ENCODE results near the gene FBXO27.

The FBXO27 gene

GRCh38 chr19:39030854-39031367 lies 1.4 kb downstream of the FBXO27 start:
- Histone ChIP-seq H3K4ac (ENCODE audit: low read depth, low read length) (no peak overlapping the region), H3K23ac (ENCODE audit: low read length) (no peak overlapping the region), H3K9ac (ENCODE audit: low read length) (no peak overlapping the region), H4K12ac (ENCODE audit: low read depth, low read length) (no peak overlapping the region), H2AK5ac (ENCODE audit: low read length) (no peak overlapping the region), H3K27me3 (ENCODE audit: insufficient read depth, low read length) (no peaks in the 10 kb centered on the region), H3K4me3 (ENCODE audit: low read depth, low read length) (no peak overlapping the region), H2BK120ac (ENCODE audit: insufficient read depth, low read length, poor library complexity) (no peak overlapping the region), H4K8ac (ENCODE audit: low read depth, low read length) (peak overlapping the region; percentile 41), H3K79me1 (ENCODE audit: low read length) (peaks cover 3% of the 10 kb centered on the region), H3K18ac (ENCODE audit: low read length) (no peak overlapping the region), H3K36me3 (ENCODE audit: control insufficient read depth in 1 of 2, insufficient read depth in 2 of 2, low read length in 2 of 2) (peaks cover 0 to 3% of the 10 kb centered on the region in 2 experiments), H2BK12ac (ENCODE audit: low read length) (no peak overlapping the region), H2AFZ (ENCODE audit: insufficient read depth, low read length, poor library complexity) (peak overlapping the region; percentile 75), H3K79me2 (ENCODE audit: control insufficient read depth, insufficient read depth, low read length, poor library complexity) (peaks cover 2% of the 10 kb centered on the region), H3K14ac (ENCODE audit: low read length) (no peak overlapping the region), H4K91ac (ENCODE audit: low read depth, low read length) (no peak overlapping the region), H3K4me2 (ENCODE audit: low read length) (peak overlapping the region; percentile 84), H3K27ac (ENCODE audit: low read depth, low read length) (no peak overlapping the region), H2BK5ac (ENCODE audit: low read depth, low read length, poor library complexity) (no peak overlapping the region), H3K9me3 (ENCODE audit: insufficient read depth, low read depth, low read length) (peaks cover 2% of the 10 kb centered on the region), H3K4me1 (ENCODE audit: control insufficient read depth in 1 of 2, insufficient read depth in 2 of 2, low read length in 2 of 2) (peaks cover 12 to 14% of the 10 kb centered on the region in 2 experiments)
- no CpG with 5 or more reads among the region's 11 CpGs for WGBS (ENCODE audit: extremely low coverage, insufficient coverage, insufficient read length)
- peak in 1 of 2 donors; percentile 63 for DNase-seq

- no CpG with 5 or more reads among the region's 14 CpGs for WGBS (ENCODE audit: extremely low coverage, insufficient coverage, insufficient read length)
- no peak overlapping the region for H3K27ac ChIP-seq (ENCODE audit: low read depth, low read length)
- H3K27me3 ChIP-seq (ENCODE audit: insufficient read depth, low read length), result no peaks in the 10 kb centered on the region
- H3K4me3 ChIP-seq (ENCODE audit: low read depth, low read length), result no peak overlapping the region
- H2AFZ ChIP-seq (ENCODE audit: insufficient read depth, low read length, poor library complexity), result no peak overlapping the region
- H2BK5ac ChIP-seq (ENCODE audit: low read depth, low read length, poor library complexity), result no peak overlapping the region
- H3K79me1 ChIP-seq (ENCODE audit: low read length), result no peaks in the 10 kb centered on the region
- H3K79me2 ChIP-seq (ENCODE audit: control insufficient read depth, insufficient read depth, low read length, poor library complexity), result no peaks in the 10 kb centered on the region
- no peak overlapping the region for H4K8ac ChIP-seq (ENCODE audit: low read depth, low read length)
- no peak overlapping the region for H3K9ac ChIP-seq (ENCODE audit: low read length)
- H3K9me3 ChIP-seq (ENCODE audit: insufficient read depth, low read depth, low read length), result peaks cover 2% of the 10 kb centered on the region
- no peak overlapping the region for H3K18ac ChIP-seq (ENCODE audit: low read length)
- H2BK12ac ChIP-seq (ENCODE audit: low read length), result no peak overlapping the region
- no peak overlapping the region for H3K4me2 ChIP-seq (ENCODE audit: low read length)
- no peak overlapping the region for H4K12ac ChIP-seq (ENCODE audit: low read depth, low read length)
- H2AK5ac ChIP-seq (ENCODE audit: low read length), result no peak overlapping the region
- no peak for DNase-seq
- H3K36me3 ChIP-seq (ENCODE audit: control insufficient read depth in 1 of 2, insufficient read depth in 2 of 2, low read length in 2 of 2), result peaks cover 0 to 3% of the 10 kb centered on the region in 2 experiments
- H3K4me1 ChIP-seq (ENCODE audit: control insufficient read depth in 1 of 2, insufficient read depth in 2 of 2, low read length in 2 of 2), result no peaks in the 10 kb centered on the region
- H3K4ac ChIP-seq (ENCODE audit: low read depth, low read length), result no peak overlapping the region
- no peak overlapping the region for H3K14ac ChIP-seq (ENCODE audit: low read length)
- no peak overlapping the region for H4K91ac ChIP-seq (ENCODE audit: low read depth, low read length)
- no peak overlapping the region for H3K23ac ChIP-seq (ENCODE audit: low read length)
- H2BK120ac ChIP-seq (ENCODE audit: insufficient read depth, low read length, poor library complexity), result no peak overlapping the region
These were observed 7.3 kb downstream of the FBXO27 start for GRCh38 chr19:39024875-39025641.

DNA sequence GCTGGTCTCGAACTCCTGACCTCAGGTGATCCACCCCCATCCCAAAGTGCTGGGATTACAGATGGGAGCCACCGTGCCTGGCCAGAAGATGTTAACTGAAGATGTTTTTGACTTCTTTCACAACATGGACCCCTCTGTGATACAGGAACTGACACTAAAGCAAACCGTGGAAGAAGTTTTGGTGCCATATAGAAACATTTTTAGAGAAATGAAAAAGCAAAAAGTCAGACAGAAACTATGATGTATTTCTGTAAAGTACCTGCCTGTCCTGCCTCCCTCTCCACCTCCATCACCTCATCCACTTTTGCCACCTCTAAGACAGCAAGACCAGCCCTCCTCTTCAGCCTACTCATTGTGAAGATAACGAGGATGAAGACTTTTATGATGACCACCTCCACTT lies 11.3 kb downstream of the FBXO27 start:
- H3K36me3 ChIP-seq (ENCODE audit: control insufficient read depth in 1 of 2, insufficient read depth in 2 of 2, low read length in 2 of 2), result no peaks in the 10 kb centered on the region
- H3K4me2 ChIP-seq (ENCODE audit: low read length), result no peak overlapping the region
- H2BK12ac ChIP-seq (ENCODE audit: low read length), result no peak overlapping the region
- no peak overlapping the region for H2BK120ac ChIP-seq (ENCODE audit: insufficient read depth, low read length, poor library complexity)
- no peak overlapping the region for H2AFZ ChIP-seq (ENCODE audit: insufficient read depth, low read length, poor library complexity)
- no peaks in the 10 kb centered on the region for H3K9me3 ChIP-seq (ENCODE audit: insufficient read depth, low read depth, low read length)
- no CpG with 5 or more reads among the region's 4 CpGs for WGBS (ENCODE audit: extremely low coverage, insufficient coverage, insufficient read length)
- no peak overlapping the region for H3K27ac ChIP-seq (ENCODE audit: low read depth, low read length)
- H3K9ac ChIP-seq (ENCODE audit: low read length), result no peak overlapping the region
- no peak overlapping the region for H3K4ac ChIP-seq (ENCODE audit: low read depth, low read length)
- H3K4me3 ChIP-seq (ENCODE audit: low read depth, low read length), result no peak overlapping the region
- H3K79me2 ChIP-seq (ENCODE audit: control insufficient read depth, insufficient read depth, low read length, poor library complexity), result no peaks in the 10 kb centered on the region
- no peak overlapping the region for H2BK5ac ChIP-seq (ENCODE audit: low read depth, low read length, poor library complexity)
- H3K14ac ChIP-seq (ENCODE audit: low read length), result no peak overlapping the region
- no peak overlapping the region for H3K23ac ChIP-seq (ENCODE audit: low read length)
- DNase-seq, result no peak
- H4K8ac ChIP-seq (ENCODE audit: low read depth, low read length), result no peak overlapping the region
- no peak overlapping the region for H4K12ac ChIP-seq (ENCODE audit: low read depth, low read length)
- no peak overlapping the region for H4K91ac ChIP-seq (ENCODE audit: low read depth, low read length)
- H3K18ac ChIP-seq (ENCODE audit: low read length), result no peak overlapping the region
- H3K79me1 ChIP-seq (ENCODE audit: low read length), result no peaks in the 10 kb centered on the region
- H2AK5ac ChIP-seq (ENCODE audit: low read length), result no peak overlapping the region
- no peaks in the 10 kb centered on the region for H3K27me3 ChIP-seq (ENCODE audit: insufficient read depth, low read length)
- H3K4me1 ChIP-seq (ENCODE audit: control insufficient read depth in 1 of 2, insufficient read depth in 2 of 2, low read length in 2 of 2), result no peaks in the 10 kb centered on the region

DNA sequence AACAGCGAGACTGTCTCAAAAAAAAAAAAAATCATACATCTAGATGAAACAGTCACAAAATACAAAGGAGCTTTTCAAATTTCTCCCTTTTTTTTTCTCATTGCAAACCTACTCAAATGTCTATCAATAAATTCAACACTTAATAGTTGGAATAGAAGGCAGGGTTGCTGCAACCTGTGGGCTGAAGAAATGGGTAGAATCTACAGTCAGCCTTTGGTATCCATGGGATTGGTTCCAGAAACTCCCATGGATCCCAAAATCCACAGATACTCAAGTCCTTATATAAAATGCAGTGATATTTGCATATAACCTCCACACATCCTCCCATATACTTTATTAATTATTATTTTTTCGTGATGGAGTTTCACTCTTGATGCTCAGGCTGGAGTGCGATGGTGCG lies 14.7 kb downstream of the FBXO27 start:
- H3K9ac ChIP-seq (ENCODE audit: low read length), result no peak overlapping the region
- no peak overlapping the region for H2BK120ac ChIP-seq (ENCODE audit: insufficient read depth, low read length, poor library complexity)
- H3K79me2 ChIP-seq (ENCODE audit: control insufficient read depth, insufficient read depth, low read length, poor library complexity), result no peaks in the 10 kb centered on the region
- no peaks in the 10 kb centered on the region for H3K79me1 ChIP-seq (ENCODE audit: low read length)
- no peak overlapping the region for H2BK5ac ChIP-seq (ENCODE audit: low read depth, low read length, poor library complexity)
- H4K91ac ChIP-seq (ENCODE audit: low read depth, low read length), result no peak overlapping the region
- DNase-seq, result no peak
- no peak overlapping the region for H4K8ac ChIP-seq (ENCODE audit: low read depth, low read length)
- no peak overlapping the region for H3K18ac ChIP-seq (ENCODE audit: low read length)
- WGBS (ENCODE audit: extremely low coverage, insufficient coverage, insufficient read length), result no CpG with 5 or more reads among the region's 4 CpGs
- peaks cover 2% of the 10 kb centered on the region for H3K9me3 ChIP-seq (ENCODE audit: insufficient read depth, low read depth, low read length)
- no peak overlapping the region for H3K23ac ChIP-seq (ENCODE audit: low read length)
- H3K4me3 ChIP-seq (ENCODE audit: low read depth, low read length), result no peak overlapping the region
- H3K4me2 ChIP-seq (ENCODE audit: low read length), result no peak overlapping the region
- no peaks in the 10 kb centered on the region for H3K36me3 ChIP-seq (ENCODE audit: control insufficient read depth in 1 of 2, insufficient read depth in 2 of 2, low read length in 2 of 2)
- no peak overlapping the region for H2AFZ ChIP-seq (ENCODE audit: insufficient read depth, low read length, poor library complexity)
- H3K27me3 ChIP-seq (ENCODE audit: insufficient read depth, low read length), result no peaks in the 10 kb centered on the region
- H2AK5ac ChIP-seq (ENCODE audit: low read length), result no peak overlapping the region
- no peak overlapping the region for H3K27ac ChIP-seq (ENCODE audit: low read depth, low read length)
- no peak overlapping the region for H4K12ac ChIP-seq (ENCODE audit: low read depth, low read length)
- H3K14ac ChIP-seq (ENCODE audit: low read length), result no peak overlapping the region
- H3K4me1 ChIP-seq (ENCODE audit: control insufficient read depth in 1 of 2, insufficient read depth in 2 of 2, low read length in 2 of 2), result no peaks in the 10 kb centered on the region
- H3K4ac ChIP-seq (ENCODE audit: low read depth, low read length), result no peak overlapping the region
- H2BK12ac ChIP-seq (ENCODE audit: low read length), result no peak overlapping the region
